ENCODE measurements around the gene TMEM107.

TMEM107 gene

GRCh38 chr17:8161289-8162232 is 14.6 kb downstream of the TMEM107 start:
- no peak for DNase-seq

GRCh38 chr17:8160741-8161221 is 15.4 kb downstream of the TMEM107 start:
- DNase-seq, result no peak

GRCh38 chr17:8160224-8160577 is 16.0 kb downstream of the TMEM107 start:
- no peak for DNase-seq

- DNase-seq, result no peak
Observed at GRCh38 chr17:8159459-8160223, 16.5 kb downstream of the TMEM107 start.

- DNase-seq, result no peak
Observed at GRCh38 chr17:8159032-8159400, 17.2 kb downstream of the TMEM107 start.

GRCh38 chr17:8158267-8159031 is 17.7 kb downstream of the TMEM107 start:
- DNase-seq, result peak; percentile 78 to 87

- peak; percentile 100 for DNase-seq
Observed at GRCh38 chr17:8156246-8156992, 19.8 kb downstream of the TMEM107 start.

- DNase-seq, result no peak
Observed at GRCh38 chr17:8155996-8156245, 20.3 kb downstream of the TMEM107 start.

- no peak for DNase-seq
Observed at GRCh38 chr17:8155231-8155995, 20.8 kb downstream of the TMEM107 start.

- DNase-seq, result no peak
Observed at GRCh38 chr17:8154608-8155155, 21.5 kb downstream of the TMEM107 start.

GRCh38 chr17:8153957-8154607 is 22.1 kb downstream of the TMEM107 start:
- DNase-seq, result peak; percentile 82 to 95

- peak; percentile 53 to 59 for DNase-seq
Observed at GRCh38 chr17:8153525-8153956, 22.6 kb downstream of the TMEM107 start.

- no peak for DNase-seq
Observed at GRCh38 chr17:8153031-8153451, 23.1 kb downstream of the TMEM107 start.

GRCh38 chr17:8152112-8152775 is 23.9 kb downstream of the TMEM107 start, which contains the start of gene PER1:
TSS of gene PER1 (minus strand) at chr17:8152404. CDS start at chr17:8150706, 1,698 bp downstream.
- DNase-seq, result peak; percentile 65 to 81

GRCh38 chr17:8151641-8152111 is 24.5 kb downstream of the TMEM107 start:
- no peak for DNase-seq

GRCh38 chr17:8151120-8151640 is 25.0 kb downstream of the TMEM107 start:
- no peak for DNase-seq

- DNase-seq, result no peak
Observed at GRCh38 chr17:8150194-8151119, 25.7 kb downstream of the TMEM107 start.

- no peak for DNase-seq
Observed at GRCh38 chr17:8149419-8150193, 26.6 kb downstream of the TMEM107 start.

All from SW 1271 (cell line).